ENCODE measurements around the gene PPP1R14D.

PPP1R14D gene

GRCh38 chr15:40843261-40843884 is 14.9 kb upstream of the PPP1R14D start:
- Histone ChIP-seq H3K4me3 (ENCODE audit: low read depth, low read length) (peak overlapping the region; percentile 44), H3K36me3 (ENCODE audit: control insufficient read depth in 2 of 2, insufficient read depth in 1 of 2, low read length in 2 of 2) (no peaks in the 10 kb centered on the region), H3K27ac (ENCODE audit: extremely low read depth, low read depth, low read length) (peak overlapping the region; percentile 60; the same call in 1 of the 2 replicates), H3K9me3 (ENCODE audit: control insufficient read depth, insufficient read depth, low read depth, low read length) (no peaks in the 10 kb centered on the region), H3K4me1 (ENCODE audit: control insufficient read depth, insufficient read depth, low read length) (peaks cover 3% of the 10 kb centered on the region; the same call in 1 of the 2 replicates)
- CTCF ChIA-PET = interaction anchor here (0.6 to 2.7 kb wide), 8 partner anchors 8 to 96 kb away, joined by 3 to 24 read pairs (median 3); no protein-coding TSS in a partner anchor
- POLR2A ChIA-PET = interaction anchor here (0.8 to 1.4 kb wide), 5 partner anchors 14 to 61 kb away, joined by 3 to 7 read pairs (median 4); partner anchors contain the start of genes DNAJC17, RHOV, VPS18 and ZFYVE19
- TF ChIP-seq ZBTB26 (tag by site-specific recombination; optimal IDR thresholded peaks at IDR 0.05) (peak; percentile 32), ZNF2 (tag by site-specific recombination; IDR thresholded peaks at IDR 0.05) (peak; percentile 39; the same call in 1 of the 2 replicates), ZNF335 (tag by site-specific recombination; conservative IDR thresholded peaks at IDR 0.05) (peak; percentile 41; the same call in 1 of the 2 replicates), ZBTB7A (tag by site-specific recombination; IDR thresholded peaks at IDR 0.05; ENCODE audit: low read depth) (no peak), ZIC2 (tag by site-specific recombination; IDR thresholded peaks at IDR 0.05) (peak; percentile 39; the same call in 1 of the 2 replicates), ZSCAN30 (tag by site-specific recombination; IDR thresholded peaks at IDR 0.05) (no peak), ZNF174 (tag by site-specific recombination; IDR thresholded peaks at IDR 0.05) (no peak)

- no peaks in the 10 kb centered on the region for H3K9me3 ChIP-seq (ENCODE audit: control insufficient read depth, insufficient read depth, low read depth, low read length)
These were observed 13.2 kb upstream of the PPP1R14D start for GRCh38 chr15:40841741-40842140.

GRCh38 chr15:40838756-40839155 is 10.2 kb upstream of the PPP1R14D start:
- H3K4me1 ChIP-seq (ENCODE audit: control insufficient read depth, insufficient read depth, low read length) = no peaks in the 10 kb centered on the region
- H3K9me3 ChIP-seq (ENCODE audit: control insufficient read depth, insufficient read depth, low read depth, low read length) = no peaks in the 10 kb centered on the region
- H3K27ac ChIP-seq (ENCODE audit: extremely low read depth, low read depth, low read length) = no peak overlapping the region
- no peaks in the 10 kb centered on the region for H3K36me3 ChIP-seq (ENCODE audit: control insufficient read depth in 2 of 2, insufficient read depth in 1 of 2, low read length in 2 of 2)
- CTCF ChIA-PET = interaction anchor here (0.6 to 1.3 kb wide), 4 partner anchors 19 to 752 kb away, joined by 3 read pairs; no protein-coding TSS in a partner anchor
- POLR2A ChIA-PET = interaction anchor here (1.2 kb wide), 1 partner anchor 92 kb away, joined by 4 read pairs; no protein-coding TSS in a partner anchor
- H3K4me3 ChIP-seq (ENCODE audit: low read depth, low read length) = no peak overlapping the region
- TF ChIP-seq MEIS1 (CRISPR knock-in tag; IDR thresholded peaks at IDR 0.05; ENCODE audit: borderline replicate concordance) (no peak), BCL11B (tag by site-specific recombination; IDR thresholded peaks at IDR 0.05; ENCODE audit: low read depth) (no peak), ZNF513 (tag by site-specific recombination; IDR thresholded peaks at IDR 0.05) (no peak), PBX3 (CRISPR knock-in tag; IDR thresholded peaks at IDR 0.05) (no peak), ZBTB11 (tag by site-specific recombination; conservative IDR thresholded peaks at IDR 0.05; ENCODE audit: low read depth) (no peak), ZNF404 (tag by site-specific recombination; IDR thresholded peaks at IDR 0.05) (no peak), ZNF114 (tag by site-specific recombination; IDR thresholded peaks at IDR 0.05) (no peak), ZSCAN18 (tag by site-specific recombination; IDR thresholded peaks at IDR 0.05) (no peak), ZNF747 (tag by site-specific recombination; IDR thresholded peaks at IDR 0.05) (no peak), ZNF416 (tag by site-specific recombination; IDR thresholded peaks at IDR 0.05) (no peak), ZNF623 (tag by site-specific recombination; IDR thresholded peaks at IDR 0.05) (no peak)

More at GRCh38 chr15:40841741-40842140, 13.2 kb upstream of the PPP1R14D start:
- Histone ChIP-seq H3K36me3 (ENCODE audit: control insufficient read depth in 2 of 2, insufficient read depth in 1 of 2, low read length in 2 of 2) (no peaks in the 10 kb centered on the region), H3K27ac (ENCODE audit: extremely low read depth, low read depth, low read length) (no peak overlapping the region), H3K4me1 (ENCODE audit: control insufficient read depth, insufficient read depth, low read length) (no peaks in the 10 kb centered on the region; the same call in 1 of the 2 replicates), H3K4me3 (ENCODE audit: low read depth, low read length) (no peak overlapping the region)
- no peak for TF ChIP-seq ZBTB6 (tag by site-specific recombination; IDR thresholded peaks at IDR 0.05)
- ChIA-PET CTCF (no interaction called here), POLR2A (no interaction called here)

Measured in HEK293 (cell line).